Glomerular endothelial cell (primary cell): ENCODE data around the gene PTPRN2. TPM values are rescaled to one million over a fixed set of nuclear protein-coding genes. Genes with fewer than 3 reads are reported as not detected.

Experiments
- DNase-seq: peaks from one replicate; pipeline ENCODE4 v3.0.0-alpha.2; 2011; ENCODE audit warnings: low read depth, low spot score; ENCODE audit errors: extremely low read depth
- total RNA-seq: library from RNA; depleted of rRNA; stranded (reverse); fragments of >200 nt; gene quantifications from 2 replicates; pipeline ENCODE4 v1.2.3, GENCODE V29; 2015

The PTPRN2 gene
- total RNA-seq, 1 donor from 2014 or later, result 10.0 TPM

DNA sequence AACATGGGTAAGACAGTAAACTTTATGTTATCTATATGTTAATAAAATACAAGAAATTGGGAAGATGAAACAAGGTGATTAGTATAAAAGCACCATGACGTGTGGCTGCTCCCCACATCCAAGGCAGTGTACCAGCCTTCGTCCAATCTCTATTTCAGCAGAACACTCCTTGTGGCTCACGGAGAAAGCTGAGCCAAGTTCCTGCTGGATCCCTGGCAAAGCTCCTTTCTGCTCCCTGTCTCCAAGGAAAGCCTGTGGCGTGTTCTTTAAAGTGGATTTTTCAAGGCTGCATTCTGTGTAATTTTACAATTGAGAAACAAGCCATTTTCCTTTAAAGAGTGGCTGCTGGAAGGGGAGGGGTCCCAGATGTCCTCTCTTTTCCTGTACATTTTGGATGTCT lies 467.3 kb downstream of the PTPRN2 start:
- DNase-seq, result no peak

DNA sequence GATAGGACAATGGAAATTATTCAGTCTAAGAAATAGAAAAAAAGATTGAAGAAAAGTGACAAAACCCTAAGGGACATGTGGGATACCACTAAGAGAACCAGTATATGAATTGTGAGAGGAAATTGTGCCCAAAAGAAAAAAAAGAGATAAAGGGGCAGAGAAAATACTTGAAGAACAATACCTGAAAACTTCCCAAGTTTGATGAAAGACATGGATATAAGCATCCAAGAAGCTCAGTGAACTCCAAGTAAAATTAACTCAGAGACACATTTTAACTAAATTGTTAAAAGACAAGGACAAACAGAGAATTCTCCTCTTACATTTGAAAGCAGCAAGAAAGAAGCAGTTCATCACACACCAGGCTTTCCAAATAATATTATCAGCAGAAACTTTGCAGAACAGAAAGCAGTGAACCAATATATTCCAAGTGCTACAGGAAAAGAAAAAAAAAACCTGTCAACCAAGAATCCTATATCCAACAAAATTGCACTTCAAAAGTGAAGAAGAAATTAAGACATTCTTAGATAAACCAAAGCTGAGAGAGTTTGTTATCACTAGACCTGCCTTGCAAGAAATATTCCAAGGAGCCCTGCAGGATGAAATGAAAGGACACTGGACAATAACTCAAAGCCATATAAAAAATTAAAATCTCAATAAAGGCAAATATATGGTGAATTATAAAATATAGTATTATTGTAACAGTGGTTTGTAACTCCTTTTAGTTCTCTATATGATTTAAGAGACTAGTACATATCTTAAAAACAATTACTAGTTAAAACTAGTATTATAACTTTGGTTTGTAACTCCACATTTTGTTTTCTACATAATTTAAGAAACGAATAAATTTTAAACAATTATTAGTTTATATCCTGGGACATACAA lies 470.0 kb downstream of the PTPRN2 start:
- no peak for DNase-seq

DNA sequence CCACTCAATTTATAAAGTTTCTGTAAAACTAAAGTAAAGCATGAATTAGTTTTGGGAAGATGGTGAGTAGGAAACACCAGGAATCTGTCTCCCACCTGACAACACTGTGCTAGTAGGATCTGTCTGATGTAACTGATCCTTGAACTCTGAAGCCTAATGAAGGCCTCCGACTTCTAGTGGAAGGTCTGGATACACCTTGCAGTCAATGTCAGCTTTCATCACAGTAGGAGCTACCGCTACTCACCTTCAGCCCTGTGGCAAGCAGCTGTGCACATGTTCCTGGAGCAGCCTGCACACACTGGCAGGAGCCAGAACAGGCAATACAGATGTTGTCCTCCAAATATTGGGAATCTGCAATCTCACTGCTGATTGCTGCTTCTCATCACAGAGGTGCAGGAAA lies 471.4 kb downstream of the PTPRN2 start:
- DNase-seq, result no peak

DNA sequence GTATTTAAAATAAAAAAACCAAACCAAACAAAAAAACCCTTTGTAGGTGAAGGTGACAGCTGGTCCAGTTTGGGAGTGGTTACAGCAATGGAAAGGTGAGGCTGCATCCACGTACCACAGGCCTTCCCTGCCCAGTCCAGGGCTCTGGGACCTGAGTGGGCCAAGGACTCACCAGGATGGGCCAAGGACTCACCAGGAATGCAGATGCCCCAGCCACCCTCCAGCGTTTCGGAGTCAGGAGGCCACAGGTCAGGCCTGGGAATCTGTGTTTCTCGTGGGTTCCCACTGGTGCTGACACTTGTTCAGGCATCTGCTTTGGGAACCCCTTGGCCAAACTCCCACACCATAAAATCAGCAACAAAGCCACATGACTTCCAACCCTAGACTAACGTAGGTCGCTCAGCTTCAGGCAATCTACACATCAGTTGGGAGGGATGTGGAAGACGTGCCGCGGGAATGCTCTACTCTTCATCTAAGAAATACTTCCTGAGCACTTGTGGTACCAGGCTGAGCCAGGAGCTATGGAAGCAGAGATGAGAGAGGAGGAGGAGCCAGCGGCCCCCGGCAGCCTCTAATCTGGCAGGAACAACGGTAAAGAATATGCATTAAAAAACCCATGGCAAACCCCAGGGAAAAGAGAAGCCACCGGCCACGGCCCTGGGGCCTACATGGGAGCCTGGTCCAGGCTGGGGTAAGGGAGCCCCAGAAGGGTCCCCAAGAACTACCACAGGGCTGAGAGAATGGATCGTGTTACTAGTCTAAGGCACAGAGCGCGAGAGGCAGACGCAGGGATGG lies 473.4 kb downstream of the PTPRN2 start:
- DNase-seq, result no peak

DNA sequence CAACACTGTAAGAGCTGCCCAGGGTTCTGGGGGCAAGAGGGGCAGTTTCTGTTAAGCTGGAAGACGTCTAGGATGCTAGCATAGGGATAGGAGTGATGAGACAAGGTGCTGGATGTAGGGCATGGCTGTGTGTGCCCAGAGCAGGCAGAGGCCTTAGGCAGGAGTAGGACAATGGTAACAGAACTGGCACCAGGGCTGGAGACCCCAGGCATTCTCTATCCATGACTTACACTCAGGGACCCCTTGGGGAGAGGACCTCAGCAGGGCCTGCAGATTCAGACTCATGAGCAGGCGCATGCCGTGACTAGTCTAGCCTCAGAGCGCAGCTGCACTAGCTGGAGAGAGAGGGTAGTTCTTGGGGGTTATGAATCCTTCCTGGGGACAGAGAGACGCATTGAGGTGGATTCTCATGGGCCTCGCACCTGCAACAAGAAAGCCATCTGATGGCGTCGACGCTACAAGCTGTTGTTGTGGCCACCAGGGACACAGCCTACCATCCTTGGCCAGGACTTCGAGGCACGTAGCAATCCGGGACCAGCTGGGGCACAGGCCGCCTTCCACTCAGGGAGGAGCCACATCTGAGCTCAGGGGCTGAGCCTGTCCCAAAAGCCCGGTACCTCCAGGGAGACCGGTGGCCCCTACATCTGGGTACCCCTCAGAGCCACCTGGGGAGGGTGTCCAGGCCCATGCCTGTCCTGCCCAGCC lies 474.1 kb downstream of the PTPRN2 start:
- no peak for DNase-seq

DNA sequence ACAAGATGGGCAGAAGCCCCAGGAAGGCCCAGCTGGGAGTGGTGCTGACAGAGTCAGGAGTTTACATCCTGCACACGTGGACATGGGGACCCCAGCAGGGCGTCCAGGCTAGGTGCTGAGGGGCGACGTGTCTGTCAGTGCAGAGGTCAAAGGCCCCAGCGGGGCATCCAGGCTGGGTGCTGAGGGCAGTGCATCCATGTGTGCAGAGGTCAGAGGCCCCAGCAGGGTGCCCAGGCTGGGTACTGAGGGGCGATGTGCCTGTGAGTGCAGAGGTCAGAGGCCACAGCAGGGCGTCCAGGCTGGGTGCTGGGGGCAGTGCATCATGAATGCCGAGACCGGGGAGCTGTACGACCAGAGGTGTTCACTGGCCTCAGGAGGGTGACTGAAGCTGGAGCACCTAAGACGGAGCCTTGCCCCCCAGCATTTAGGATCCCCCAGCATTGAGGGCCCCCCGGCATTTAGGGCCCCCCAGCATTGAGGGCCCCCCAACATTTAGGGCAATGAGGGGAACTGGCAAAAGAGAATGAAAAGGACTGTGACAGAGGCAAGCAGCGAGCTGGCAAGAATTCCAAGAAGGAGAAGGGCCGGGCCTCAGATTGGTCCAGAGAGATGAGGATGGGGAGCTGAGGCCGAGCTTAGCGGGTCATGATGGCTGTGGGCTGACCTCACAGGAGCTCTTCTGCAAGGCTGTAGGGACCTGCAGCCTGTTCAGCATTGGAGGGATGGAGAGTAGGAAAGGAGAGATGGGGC lies 474.9 kb downstream of the PTPRN2 start:
- DNase-seq, result no peak

DNA sequence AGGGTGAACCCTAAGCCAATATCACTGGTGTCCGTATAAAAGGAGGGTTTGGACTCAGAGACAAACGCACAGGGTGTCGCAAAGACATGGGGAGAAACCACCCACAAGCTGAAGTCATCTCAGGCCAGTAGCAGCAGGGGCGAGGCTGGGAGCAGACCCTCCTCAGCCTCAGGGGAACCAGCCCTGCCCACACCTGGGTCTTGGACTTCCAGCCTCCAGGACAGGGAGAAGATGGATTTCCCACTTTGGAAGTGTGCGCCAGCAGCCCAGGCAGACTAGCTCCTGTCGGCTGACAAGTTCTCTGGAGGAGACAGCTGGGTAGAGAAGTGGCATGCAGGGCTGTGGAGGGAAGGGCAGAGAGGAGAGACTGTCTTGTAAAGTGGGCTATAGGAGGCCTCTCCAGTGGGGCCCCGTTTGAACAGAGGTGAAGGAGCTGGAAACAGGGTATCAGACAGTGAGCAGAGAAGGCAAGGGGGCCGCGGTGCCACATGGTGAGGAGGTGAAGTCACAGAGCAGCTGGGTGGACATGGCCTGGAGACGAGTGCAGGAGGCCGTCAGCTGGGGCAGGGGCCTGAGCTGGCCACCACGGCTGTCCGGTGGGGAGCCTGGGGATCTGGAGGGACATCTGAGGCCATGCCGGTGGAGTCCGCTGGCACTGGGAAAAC lies 475.6 kb downstream of the PTPRN2 start:
- no peak for DNase-seq

DNA sequence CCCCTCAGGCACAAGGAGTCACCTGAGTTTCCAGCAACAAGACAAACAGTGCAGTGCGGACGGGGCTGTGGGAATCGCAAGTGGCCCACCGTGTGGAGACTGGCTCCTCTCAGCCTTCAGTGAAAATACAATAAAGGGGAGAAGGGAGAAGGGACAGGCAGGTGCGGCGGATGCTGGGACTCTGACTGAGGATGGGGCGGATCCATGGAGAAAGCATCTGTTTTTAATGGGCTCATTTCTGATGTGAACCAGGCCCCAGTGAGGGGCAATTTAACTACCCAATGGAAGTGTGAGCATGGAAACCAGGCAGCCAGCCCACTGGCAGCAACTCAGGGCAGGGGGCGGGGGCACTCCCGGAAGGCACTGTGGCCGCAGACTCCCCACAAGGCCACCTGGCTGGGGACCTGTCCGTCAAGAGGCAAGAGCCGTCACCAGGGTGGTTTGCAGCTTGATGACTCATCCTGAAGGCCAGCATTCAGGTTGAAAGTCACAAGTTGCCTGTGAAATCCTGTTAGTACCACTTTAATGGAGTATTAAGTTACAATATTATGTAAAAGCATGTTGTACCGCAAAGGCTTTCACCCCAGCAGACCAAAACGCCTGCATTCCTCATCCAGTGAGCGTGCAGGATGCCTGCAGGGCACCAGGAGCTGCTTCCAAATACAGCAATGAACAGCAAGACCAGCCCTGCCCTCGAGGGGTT lies 476.4 kb downstream of the PTPRN2 start:
- DNase-seq, result no peak

DNA sequence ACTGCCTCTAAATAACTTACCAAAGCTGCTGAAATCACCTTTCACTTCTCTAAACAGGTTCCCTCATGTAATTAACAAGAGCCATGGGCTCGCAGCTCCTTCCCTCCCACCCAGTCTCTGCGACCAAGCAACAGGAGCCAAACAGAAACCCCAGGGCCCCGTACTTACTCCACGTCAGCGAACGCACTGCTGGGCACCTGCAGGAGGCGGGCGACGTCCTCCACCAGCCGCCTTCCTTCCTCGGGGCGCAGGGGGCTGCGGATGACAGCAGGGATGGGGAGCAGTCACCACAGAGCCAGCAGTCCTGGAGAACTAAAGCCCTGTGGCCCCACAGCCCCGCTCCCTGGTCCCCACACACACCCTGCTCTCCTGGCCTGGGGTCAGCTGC lies 477.0 kb downstream of the PTPRN2 start:
- DNase-seq, result no peak

DNA sequence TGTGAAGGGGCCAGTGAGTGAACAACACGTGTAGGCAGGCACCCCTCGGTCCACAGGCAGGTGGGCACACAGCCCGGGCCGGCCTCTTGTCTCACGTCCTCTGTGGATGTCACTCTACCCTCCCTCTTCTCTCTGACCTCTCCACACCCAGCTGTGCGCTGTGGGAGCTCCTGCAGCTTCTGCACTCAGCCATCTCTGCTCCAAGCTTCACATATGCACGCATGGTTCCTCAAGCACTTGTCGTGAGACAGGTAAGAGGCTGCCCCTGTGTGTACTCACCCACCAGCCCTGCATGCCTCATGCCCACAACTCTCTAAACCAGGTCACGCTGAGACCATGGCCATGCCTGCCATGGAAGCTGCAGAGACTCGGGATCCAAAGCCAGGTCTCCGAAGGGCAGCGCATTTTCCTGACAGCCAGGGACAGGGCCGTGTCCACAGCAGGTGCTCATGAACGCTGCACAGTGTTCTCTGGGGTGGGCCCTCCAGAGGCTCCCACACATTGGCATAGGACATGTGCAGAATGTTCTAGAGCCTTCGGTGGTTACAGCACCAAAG lies 477.5 kb downstream of the PTPRN2 start:
- DNase-seq, result no peak

DNA sequence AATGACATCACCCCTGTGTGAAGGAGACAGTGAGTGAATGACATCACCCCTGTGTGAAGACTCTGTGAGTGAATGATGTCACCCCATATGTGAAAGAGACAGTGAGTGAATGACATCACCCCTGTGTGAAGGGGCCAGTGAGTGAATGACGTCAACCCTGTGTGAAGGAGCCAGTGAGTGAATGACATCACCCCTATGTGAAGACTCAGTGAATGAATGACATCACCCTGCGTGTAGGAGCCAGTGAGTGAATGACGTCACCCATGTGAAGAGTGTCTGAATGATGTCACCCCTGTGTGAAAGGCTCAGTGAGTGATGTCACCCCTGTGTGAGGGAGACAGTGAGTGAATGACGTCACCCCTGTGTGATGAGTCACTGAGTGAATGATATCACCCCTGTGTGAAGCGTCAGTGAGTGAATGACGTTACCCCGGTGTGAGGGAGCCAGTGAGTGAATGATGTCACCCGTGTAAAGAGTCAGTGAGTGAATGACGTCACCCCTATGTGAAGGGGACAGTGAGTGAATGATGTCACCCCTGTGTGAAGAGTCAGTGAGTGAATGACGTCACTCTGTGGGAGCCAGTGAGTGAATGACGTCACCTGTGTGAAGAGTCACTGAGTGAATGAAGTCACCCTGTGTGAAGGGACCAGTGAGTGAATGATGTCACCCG lies 478.1 kb downstream of the PTPRN2 start:
- DNase-seq, result no peak

DNA sequence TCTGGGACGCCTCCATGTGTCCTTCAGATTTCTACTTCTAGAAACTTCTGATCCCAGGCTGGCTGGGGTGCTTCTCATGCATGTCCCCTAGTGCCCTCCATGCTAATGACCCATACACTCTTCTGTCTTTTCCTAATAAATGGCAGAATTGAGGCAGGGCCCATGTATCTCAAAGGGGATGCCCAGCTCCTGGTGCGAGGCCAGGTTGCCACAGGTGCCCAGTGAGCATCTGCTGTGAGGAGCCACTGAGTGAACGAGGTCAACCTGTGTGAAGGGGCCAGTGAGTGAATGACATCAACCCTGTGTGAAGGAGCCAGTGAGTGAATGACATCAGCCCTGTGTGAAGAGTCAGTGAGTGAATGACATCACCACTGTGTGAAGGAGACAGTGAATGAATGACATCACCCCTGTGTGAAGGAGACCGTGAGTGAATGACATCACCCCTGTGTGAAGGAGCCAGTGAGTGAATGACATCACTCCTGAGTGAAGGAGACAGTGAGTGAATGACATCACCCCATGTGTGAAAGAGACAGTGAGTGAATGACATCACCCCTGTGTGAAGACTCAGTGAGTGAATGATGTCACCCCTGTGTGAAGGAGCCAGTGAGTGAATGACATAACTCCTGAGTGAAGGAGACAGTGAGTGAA lies 478.9 kb downstream of the PTPRN2 start:
- DNase-seq, result no peak

DNA sequence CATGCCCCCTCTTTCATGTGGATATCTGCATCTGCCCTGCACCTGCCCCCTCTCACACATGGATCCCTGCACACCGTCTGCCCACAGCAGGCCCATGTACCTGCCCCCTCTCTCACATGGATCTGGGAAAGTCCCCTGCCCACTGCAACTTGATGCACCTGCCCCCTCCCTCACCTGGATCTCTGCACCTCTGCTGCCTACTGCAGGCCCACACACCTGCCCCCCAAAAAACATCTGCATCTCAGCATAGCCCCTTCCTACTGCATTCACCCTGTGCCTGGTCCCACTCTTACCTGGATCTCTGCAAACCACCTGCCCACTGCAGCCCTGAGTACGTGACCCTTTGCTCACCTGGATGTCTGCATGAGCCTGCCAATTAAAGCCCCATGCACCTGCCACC lies 479.8 kb downstream of the PTPRN2 start:
- DNase-seq, result no peak

DNA sequence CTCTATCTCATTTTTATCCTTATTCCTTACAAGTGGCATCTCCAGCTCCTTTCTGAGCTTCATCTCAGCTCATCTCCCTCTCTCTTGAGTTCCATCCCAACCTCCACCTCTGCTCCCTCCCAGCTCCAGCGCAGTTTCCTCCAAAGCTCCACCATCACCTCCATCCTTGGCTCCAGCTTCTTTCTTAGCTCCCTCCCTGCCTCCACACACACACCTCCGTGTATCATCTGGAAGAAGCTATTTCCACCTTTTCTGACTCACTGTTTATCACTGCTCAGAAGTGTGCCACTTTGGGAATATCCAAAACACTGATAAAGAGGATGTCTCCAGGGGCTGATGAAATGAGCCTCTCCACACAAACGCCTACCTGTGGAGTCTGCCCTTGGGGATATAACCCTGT lies 481.4 kb downstream of the PTPRN2 start:
- no peak for DNase-seq

DNA sequence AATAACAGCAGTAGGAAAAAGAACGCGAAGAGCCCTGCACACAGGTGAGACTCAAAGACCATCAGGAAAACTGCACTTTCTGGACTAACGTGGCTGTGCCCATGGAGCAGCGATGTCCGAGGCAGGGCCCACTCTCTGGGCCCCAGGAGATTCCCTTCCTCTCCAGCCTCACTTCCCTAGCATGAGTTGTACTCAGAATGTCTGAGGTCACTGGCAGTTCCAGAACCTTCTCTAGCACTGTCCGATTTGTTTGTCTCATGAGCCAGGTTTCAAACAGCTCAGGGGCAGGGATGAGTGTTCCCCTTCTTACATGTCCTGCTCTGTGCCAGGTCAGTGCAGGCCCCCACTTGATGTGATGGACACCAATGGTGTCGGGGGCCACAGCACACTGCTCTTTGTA lies 484.2 kb downstream of the PTPRN2 start:
- DNase-seq, result no peak

DNA sequence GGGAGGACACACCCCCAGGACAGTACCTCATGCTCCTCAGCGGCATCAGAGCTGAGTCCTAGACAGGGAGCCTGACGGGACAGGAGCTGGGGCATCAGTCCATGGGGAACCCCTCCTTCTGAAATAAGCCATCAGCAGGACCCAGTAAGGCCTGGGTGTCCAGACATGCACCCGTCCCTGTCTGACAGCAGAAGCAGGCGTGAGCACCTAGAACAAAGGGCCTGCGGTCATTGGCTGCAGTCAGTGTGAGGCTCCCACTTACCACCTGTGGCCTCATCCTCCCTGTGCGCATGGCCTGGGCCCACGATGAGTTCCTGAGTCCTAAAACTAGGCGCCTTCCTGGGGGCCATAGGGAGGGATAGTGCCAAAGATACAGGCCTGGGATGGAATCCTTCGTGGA lies 484.7 kb downstream of the PTPRN2 start:
- no peak for DNase-seq

DNA sequence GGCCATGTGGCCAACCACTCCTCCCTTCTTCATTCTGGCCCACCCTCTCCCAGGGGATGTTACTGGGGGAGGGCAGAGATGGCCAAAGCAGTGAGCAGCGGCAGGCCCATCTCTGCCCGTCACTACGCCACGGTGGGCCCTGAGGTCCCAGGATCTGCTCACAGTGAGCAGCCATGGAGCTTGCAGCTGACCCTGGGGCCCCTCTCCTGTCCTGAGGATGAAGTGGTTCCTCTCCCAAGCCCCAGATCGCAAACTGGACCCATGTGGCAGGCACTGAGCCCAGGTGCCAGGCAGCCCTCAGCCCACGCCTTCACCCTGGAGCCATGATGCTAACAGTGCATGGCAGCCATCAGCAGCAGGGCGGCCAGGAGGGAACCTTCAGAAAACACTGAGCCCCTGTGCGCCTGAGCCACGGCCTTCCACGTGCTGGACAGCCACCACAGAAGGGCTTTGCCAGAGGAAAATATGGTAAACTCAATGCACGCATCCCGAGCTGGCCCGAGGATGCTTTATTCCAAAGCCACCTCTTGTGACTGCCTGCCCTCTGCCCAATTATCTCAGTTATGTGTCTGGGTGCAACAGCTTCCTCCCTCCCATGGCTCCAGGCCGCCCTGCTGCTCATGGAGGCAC lies 485.7 kb downstream of the PTPRN2 start:
- no peak for DNase-seq
